HG02678 (cell line): ENCODE results near the gene PDLIM5.
"Not testable (repeated sequence)": the region's sequence is repeated elsewhere in the genome, so short reads cannot be mapped to it uniquely, and the experiment has no call there.

Experiments used
- ATAC-seq: cut with Tn5 transposase; IDR thresholded peaks from one replicate; pipeline ENCODE4 v1.9.1; 2021; ENCODE audit warnings: mild to moderate bottlenecking, moderate library complexity; ENCODE audit not compliant: unreplicated experiment

PDLIM5 gene

GRCh38 chr4:94451695-94452475, at the start of gene PDLIM5:
Gene PDLIM5, plus strand, starts transcription at chr4:94451942. Its CDS starts 3,347 bp downstream, at chr4:94455289.
- ATAC-seq = peak; percentile 91

- not testable (repeated sequence) for ATAC-seq
Measured at GRCh38 chr4:94402439-94402838, 49.3 kb upstream of the PDLIM5 start.

- ATAC-seq = no peak
Measured at GRCh38 chr4:94403751-94404150, 48.0 kb upstream of the PDLIM5 start.

GRCh38 chr4:94406668-94407437, 44.9 kb upstream of the PDLIM5 start:
- peak; percentile 95 for ATAC-seq

GRCh38 chr4:94407846-94408245, 43.9 kb upstream of the PDLIM5 start:
- ATAC-seq = no peak

- ATAC-seq = no peak
Measured at GRCh38 chr4:94408549-94409374, 43.0 kb upstream of the PDLIM5 start.

- no peak for ATAC-seq
Measured at GRCh38 chr4:94409375-94409679, 42.4 kb upstream of the PDLIM5 start.

- no peak for ATAC-seq
Measured at GRCh38 chr4:94409962-94410361, 41.8 kb upstream of the PDLIM5 start.

- no peak for ATAC-seq
Measured at GRCh38 chr4:94410678-94411206, 41.0 kb upstream of the PDLIM5 start.

- ATAC-seq = no peak
Measured at GRCh38 chr4:94411296-94411695, 40.4 kb upstream of the PDLIM5 start.

GRCh38 chr4:94412019-94412657, 39.6 kb upstream of the PDLIM5 start:
- ATAC-seq = no peak

- no peak for ATAC-seq
Measured at GRCh38 chr4:94412658-94413038, 39.1 kb upstream of the PDLIM5 start.

GRCh38 chr4:94413085-94413840, 38.5 kb upstream of the PDLIM5 start:
- no peak for ATAC-seq

- ATAC-seq = no peak
Measured at GRCh38 chr4:94414907-94415306, 36.8 kb upstream of the PDLIM5 start.

GRCh38 chr4:94415448-94415847, 36.3 kb upstream of the PDLIM5 start:
- ATAC-seq = no peak

GRCh38 chr4:94416335-94416734, 35.4 kb upstream of the PDLIM5 start:
- ATAC-seq = no peak

- no peak for ATAC-seq
Measured at GRCh38 chr4:94416981-94417380, 34.8 kb upstream of the PDLIM5 start.

- no peak for ATAC-seq
Measured at GRCh38 chr4:94419549-94419948, 32.2 kb upstream of the PDLIM5 start.

- ATAC-seq = no peak
Measured at GRCh38 chr4:94419956-94420355, 31.8 kb upstream of the PDLIM5 start.

GRCh38 chr4:94420356-94420755, 31.4 kb upstream of the PDLIM5 start:
- ATAC-seq = no peak
